Lower leg skin (tissue), 3 donors: ENCODE data around the gene CARD10.
"Not testable (repeated sequence)": the region's sequence is repeated elsewhere in the genome, so short reads cannot be mapped to it uniquely, and the experiment has no call there.

Experiments used
- POLR2A ChIP-seq, 2 donors: fragments of 450-650 bp; IDR thresholded peaks; one replicate each; pipeline ENCODE4 v1.6.1; 2016 to 2017; ENCODE audit warnings: antibody characterized with exemption in 2 of 2, mild to moderate bottlenecking in 1 of 2, moderate library complexity in 1 of 2
- TF ChIP-seq, protein P1 (sequence below), 3 donors: fragments of 450-650 bp; IDR thresholded peaks; one replicate each; pipeline ENCODE4 v1.5.1; 2016; ENCODE audit warnings: antibody characterized with exemption in 3 of 3, mild to moderate bottlenecking in 3 of 3, moderate library complexity in 2 of 3

- TF ChIP-seq, protein P1, sequence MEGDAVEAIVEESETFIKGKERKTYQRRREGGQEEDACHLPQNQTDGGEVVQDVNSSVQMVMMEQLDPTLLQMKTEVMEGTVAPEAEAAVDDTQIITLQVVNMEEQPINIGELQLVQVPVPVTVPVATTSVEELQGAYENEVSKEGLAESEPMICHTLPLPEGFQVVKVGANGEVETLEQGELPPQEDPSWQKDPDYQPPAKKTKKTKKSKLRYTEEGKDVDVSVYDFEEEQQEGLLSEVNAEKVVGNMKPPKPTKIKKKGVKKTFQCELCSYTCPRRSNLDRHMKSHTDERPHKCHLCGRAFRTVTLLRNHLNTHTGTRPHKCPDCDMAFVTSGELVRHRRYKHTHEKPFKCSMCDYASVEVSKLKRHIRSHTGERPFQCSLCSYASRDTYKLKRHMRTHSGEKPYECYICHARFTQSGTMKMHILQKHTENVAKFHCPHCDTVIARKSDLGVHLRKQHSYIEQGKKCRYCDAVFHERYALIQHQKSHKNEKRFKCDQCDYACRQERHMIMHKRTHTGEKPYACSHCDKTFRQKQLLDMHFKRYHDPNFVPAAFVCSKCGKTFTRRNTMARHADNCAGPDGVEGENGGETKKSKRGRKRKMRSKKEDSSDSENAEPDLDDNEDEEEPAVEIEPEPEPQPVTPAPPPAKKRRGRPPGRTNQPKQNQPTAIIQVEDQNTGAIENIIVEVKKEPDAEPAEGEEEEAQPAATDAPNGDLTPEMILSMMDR (IDR thresholded peaks at IDR 0.05) = not testable (repeated sequence)
- TF ChIP-seq POLR2A (IDR thresholded peaks at IDR 0.05) = not testable (repeated sequence)
These were observed 20.6 kb upstream of the CARD10 start for GRCh38 chr22:37539790-37540189.
